DMS53 (cell line): Measurements from ENCODE around the gene DENND2C.
A peak's percentile ranks its signal among the peaks of the same experiment; 100 is the strongest.

Experiments
- DNase-seq: peaks from one replicate; lab custom pipeline; 2025; lab: John Stamatoyannopoulos, UW

The DENND2C gene

DNA sequence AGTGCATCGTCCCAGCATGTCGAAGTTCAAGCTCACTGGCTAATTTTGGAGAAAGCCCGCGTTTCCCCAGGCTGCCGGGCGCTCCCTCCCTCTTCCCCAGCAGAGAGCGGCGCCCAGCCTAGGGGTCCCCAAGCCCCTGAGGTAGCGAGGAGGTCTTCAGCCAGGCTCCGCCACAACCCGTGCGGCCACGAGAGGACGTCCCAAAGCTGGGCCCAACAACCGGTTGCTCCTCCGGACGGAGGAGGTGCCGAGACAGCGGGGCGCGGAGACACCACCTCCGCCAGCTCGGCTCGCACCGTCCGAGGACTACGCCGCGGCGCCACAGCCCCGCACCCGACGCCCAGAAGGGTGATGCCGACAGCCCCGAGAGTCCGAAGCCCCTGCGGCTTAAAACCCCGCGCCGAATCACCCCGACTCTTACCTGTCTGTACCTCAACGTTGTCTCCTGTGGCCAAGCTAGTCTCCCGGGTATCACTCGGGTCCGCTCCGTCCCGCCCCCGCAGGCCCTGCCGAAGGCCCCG is at the start of gene DENND2C:
TSS of gene DENND2C (minus strand) at position 488 of the 521 bp plus-strand sequence. CDS start 44,065 bp downstream, outside the sequence.
- peak; percentile 88 for DNase-seq

DNA sequence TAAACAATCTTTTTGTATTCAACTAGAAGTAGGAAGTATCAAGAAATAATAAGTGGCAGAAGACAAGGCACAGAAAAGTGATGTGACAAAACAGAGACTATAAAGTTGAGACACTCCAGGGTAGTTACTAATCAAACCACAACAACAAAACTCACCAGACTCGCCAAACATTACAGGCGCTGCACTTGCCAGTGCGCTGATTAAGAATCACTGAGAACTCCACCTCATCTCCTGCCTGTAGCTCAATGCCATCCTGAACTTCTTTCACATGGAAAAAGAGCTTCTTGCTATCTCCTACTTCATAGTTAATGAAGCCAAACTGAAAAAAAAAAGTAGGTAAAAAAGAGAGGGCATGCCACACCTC is 49.6 kb upstream of the DENND2C start:
- DNase-seq, result no peak

GRCh38 chr1:114718661-114719423 is 49.0 kb upstream of the DENND2C start:
- DNase-seq, result peak; percentile 24

DNA sequence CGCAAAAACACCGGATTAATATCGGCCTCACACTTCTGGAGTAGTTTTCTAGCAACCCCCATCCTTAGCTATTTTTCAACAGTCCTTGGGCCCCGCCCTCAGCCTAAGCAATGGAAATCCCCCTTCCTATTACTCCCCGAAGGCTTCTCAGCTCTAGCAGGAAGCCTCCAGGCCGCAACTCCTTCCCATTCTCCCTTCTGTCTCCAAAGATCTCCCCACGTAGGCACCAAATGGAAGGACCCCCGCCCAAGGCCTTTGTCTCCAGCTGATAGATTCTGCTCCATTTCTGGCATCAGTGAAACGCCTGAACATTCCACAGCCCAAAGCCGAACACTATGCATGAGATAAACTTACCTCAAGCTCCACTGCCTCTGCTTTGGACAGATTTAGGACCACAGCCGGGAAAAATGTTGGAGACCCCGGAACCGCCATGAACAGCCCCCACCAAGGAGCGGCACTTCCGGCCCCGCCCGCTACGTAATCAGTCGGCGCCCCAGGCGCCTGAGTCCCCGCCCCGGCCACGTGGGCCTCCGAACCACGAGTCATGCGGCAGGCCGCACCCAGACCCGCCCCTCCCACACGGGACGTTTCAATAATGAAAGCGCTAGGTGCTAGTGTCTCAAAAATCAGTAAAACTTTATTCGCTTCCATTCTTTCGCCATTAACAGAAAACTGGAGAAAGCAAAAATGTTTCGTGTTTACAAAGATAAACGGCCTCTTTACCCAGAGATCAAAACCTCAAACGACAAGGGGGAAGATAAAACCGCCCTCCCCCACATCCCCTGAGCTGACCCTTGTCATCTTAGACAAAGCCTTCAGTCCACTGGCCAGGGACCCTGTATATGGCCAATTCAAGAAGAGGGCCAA is 46.7 kb upstream of the DENND2C start, which contains the start of gene NRAS:
TSS of gene NRAS (minus strand) at position 468 of the 867 bp plus-strand sequence. CDS start 611 bp downstream, outside the sequence.
- peak; percentile 95 for DNase-seq

GRCh38 chr1:114715952-114716303 is 46.1 kb upstream of the DENND2C start:
- no peak for DNase-seq

DNA sequence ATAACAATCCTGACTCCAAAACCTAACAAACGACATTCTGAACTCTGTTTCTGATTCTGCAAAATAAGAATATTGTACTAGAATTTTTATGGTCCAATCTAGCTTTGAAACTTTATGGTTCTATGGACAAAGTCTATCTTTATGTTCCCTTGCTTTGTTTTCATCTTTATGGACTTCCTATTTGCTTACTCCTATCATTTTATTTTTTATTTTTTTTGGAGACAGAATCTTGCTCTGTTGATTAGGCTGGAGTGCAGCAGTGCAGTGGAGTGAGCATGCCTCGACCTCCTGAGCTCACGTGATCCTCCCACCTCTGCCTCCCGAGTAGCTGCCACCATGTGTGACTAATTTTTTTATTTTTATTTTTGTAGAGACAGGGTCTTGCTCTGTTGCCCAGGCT is 43.1 kb upstream of the DENND2C start:
- no peak for DNase-seq

GRCh38 chr1:114710360-114710759 is 40.5 kb upstream of the DENND2C start:
- DNase-seq, result no peak

DNA sequence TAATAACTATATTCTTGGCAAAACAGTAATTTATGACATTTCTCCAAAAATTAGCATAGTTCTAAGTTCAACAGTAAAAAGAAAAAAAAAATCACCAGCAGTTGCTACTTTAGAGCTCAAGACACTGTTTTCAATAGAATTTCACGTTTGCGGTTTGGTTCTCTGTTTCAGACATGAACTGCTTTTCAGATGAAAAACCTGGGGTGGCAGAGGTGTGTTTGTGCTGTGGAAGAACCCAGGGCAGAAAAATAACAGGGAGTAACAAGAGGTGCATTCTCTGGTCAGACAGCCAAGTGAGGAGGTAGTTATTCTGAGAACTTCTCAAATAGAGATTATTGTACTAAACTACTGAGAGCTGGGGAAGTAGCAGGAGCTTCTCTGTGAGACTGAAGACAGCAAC is 37.8 kb upstream of the DENND2C start:
- no peak for DNase-seq

DNA sequence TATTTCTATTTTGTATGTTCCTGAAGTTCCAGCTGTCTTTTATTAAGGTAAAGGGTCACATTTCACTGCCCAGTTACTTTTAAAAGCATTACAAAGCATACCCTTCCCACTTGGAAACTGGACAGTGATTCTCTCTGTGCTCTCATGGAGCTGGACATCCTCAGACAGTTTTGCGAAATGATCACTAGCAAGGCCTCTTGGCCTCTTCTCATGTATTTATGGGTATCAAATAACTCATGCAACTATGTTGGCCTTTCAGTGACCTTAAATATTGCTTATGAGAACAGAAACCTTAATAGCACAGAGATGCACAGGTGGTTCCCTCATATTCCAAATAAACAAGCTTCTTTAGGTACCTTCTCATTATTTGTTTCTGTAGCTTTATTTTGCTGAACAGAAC is 33.4 kb upstream of the DENND2C start:
- no peak for DNase-seq

GRCh38 chr1:114702737-114703136 is 32.9 kb upstream of the DENND2C start:
- DNase-seq, result no peak

- DNase-seq, result no peak
Observed at GRCh38 chr1:114701931-114702330, 32.1 kb upstream of the DENND2C start.

- DNase-seq, result no peak
Observed at GRCh38 chr1:114700036-114700600, 30.3 kb upstream of the DENND2C start.

GRCh38 chr1:114696810-114697209 is 27.0 kb upstream of the DENND2C start:
- no peak for DNase-seq

DNA sequence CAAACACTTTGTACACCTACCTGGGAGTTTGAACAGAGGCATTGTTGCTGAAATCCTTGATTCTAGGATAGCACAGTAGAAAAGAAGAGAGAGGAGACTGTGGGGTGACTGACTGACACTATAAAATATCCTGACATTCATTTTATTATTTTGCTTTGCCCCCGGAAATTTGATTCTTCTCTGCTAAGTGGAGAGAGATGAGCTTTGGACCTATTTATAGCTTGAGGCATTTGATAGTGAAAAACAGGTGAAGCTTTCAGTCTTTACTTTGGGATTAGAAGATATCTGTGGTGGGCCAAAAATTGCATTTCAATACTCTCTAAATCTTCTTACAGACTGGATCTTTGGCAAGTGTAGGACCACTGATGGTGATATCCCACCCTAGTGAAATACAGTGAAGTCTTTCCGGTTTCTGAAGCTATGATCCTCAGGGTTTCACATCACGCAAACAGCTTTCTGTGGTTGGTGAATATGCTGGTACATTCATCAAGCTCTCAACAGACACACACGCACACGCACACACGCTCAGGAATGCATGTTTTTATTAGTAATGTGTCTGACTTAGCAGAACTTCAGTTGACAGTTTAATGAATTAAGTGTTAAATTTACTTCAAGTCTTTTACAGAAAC is 25.7 kb upstream of the DENND2C start, which contains the start of gene AMPD1:
TSS of gene AMPD1 (minus strand) at position 117 of the 629 bp plus-strand sequence. CDS start at position 42, 75 bp downstream.
- no peak for DNase-seq

DNA sequence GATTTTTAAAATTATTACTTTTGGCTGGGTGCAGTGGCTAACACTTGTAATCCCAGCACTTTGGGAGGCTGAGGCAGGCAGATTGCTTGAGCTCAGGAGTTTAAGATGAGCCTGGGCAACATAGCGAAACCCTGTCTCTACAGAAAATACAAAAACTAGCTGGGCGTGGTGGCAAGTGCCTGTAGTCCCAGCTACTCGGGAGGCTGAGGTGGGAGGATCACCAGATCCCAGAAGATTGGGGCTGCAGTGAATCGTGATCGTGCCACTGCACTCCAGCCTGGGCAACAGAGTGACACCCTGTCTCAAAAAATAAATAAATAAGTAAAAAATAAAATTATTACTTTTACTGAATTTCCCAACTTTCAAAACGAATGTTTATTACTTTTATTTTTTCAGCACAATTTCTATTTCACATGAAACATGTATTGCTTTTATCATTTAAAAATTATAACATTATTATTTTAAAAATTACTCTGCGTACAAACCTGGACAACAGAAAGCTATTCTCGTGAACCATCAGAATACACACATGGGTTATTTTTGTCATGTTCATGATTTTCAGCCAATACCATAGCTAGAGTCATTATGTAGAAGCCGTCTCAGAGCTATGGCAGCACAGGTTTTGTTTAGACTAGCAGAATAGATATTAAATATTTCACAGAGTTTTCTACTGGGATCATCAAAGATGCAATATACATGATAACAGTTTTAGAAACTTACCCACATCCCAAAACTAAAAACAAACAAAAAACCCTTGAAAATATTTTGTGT is 24.9 kb upstream of the DENND2C start:
- no peak for DNase-seq

GRCh38 chr1:114692947-114693346 is 23.1 kb upstream of the DENND2C start:
- DNase-seq, result no peak

GRCh38 chr1:114691061-114691460 is 21.2 kb upstream of the DENND2C start:
- peak; percentile 19 for DNase-seq

- no peak for DNase-seq
Observed at GRCh38 chr1:114690148-114690547, 20.3 kb upstream of the DENND2C start.

GRCh38 chr1:114688526-114688925 is 18.7 kb upstream of the DENND2C start:
- DNase-seq, result no peak

DNA sequence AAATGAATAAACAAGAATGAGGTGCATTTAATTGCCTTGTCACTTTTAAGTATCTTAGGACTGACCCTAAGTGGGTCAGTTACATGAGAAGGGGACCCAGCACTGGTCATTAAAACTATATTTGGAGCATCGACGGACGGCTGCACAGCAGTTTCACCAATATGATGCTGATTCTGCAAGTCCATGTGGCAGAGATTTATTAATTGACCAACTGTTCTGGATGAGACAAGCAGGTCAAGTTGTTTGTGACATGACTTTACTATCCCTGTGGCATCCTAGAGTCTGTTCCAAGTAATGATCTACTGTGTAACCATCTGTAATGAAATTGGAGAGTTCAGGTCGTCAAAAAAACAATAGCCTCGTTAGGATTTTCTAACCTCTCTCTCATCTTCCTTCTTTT is 16.0 kb upstream of the DENND2C start:
- DNase-seq, result no peak

GRCh38 chr1:114677691-114678090 is 7.8 kb upstream of the DENND2C start:
- DNase-seq, result no peak
